Adrenal gland (tissue), 12 donors: ENCODE data around the gene ZMIZ2. TPM values are rescaled to one million over a fixed set of nuclear protein-coding genes. Genes with fewer than 3 reads are reported as not detected.
A peak's percentile ranks its signal among the peaks of the same experiment; 100 is the strongest.

Source experiments
- DNase-seq, 7 donors: peaks; one replicate each; pipeline ENCODE4 v3.0.0-alpha.2; 2019 to 2020
- H3K27ac ChIP-seq, 5 donors: fragments of 200-600 bp; sonication (generic) in 4 of 5; 1 replicate in 3 of 5; 2 replicates in 2 of 5; pipeline versions ENCODE4 v1.5.1 to v1.8.0; 2016 to 2020; ENCODE audit warnings: mild to moderate bottlenecking in 1 of 5
- H3K27me3 ChIP-seq: fragments of 200-600 bp; 2 replicates; pipeline ENCODE4 v1.8.0; 2021
- H3K36me3 ChIP-seq, 2 donors: fragments of 200-600 bp; replicated peaks in 1 of 2; 1 replicate in 1 of 2; 2 replicates in 1 of 2; pipeline versions ENCODE4 v1.5.1 to v1.8.0; 2018 to 2022
- H3K4me1 ChIP-seq, 2 donors: fragments of 200-600 bp; replicated peaks in 1 of 2; 1 replicate in 1 of 2; 2 replicates in 1 of 2; pipeline versions ENCODE4 v1.5.1 to v1.8.0; 2018 to 2021
- H3K4me3 ChIP-seq, 4 donors: fragments of 200-600 bp; sonication (generic) in 3 of 4; one replicate each; pipeline ENCODE4 v1.5.1; 2016 to 2018
- H3K9me3 ChIP-seq, 3 donors: fragments of 200-600 bp; sonication (generic) in 1 of 3; replicated peaks in 1 of 3; 1 replicate in 2 of 3; 2 replicates in 1 of 3; pipeline versions ENCODE4 v1.5.1 to v1.8.0; 2016 to 2021
- POLR2A ChIP-seq, 2 donors: fragments of 450-650 bp; IDR thresholded peaks; one replicate each; pipeline ENCODE4 v1.6.1; 2017; ENCODE audit warnings: antibody characterized with exemption in 2 of 2, mild to moderate bottlenecking in 2 of 2, moderate library complexity in 1 of 2
- WGBS, 4 donors: extraction: QIAGEN DNeasy Blood & Tissue Kit in 2 of 4; methylation state at CpG; one replicate each; pipeline versions ENCODE4 v1.1.5 to v1.1.7; 2013 to 2017; 5-methylcytosine and 5-hydroxymethylcytosine counted together
- intact Hi-C, 2 donors: fragments of 100-400 bp; cut with DNase I; formaldehyde crosslinking; loops; one replicate each; pipeline versions ENCODE4 v1.14.1 to v1.15.0; 2022 to 2023
- polyA plus RNA-seq, 3 donors: library from polyadenylated mRNA; stranded (reverse); fragments of 200-250 nt in 2 of 3; fragments of 350-450 nt in 1 of 3; fragmentation: Illumina TruSeq in 1 of 3; extraction: RNeasy Lipid Tissue Mini Kit (QIAGEN cat#74804) in 1 of 3; gene quantifications; one replicate each; pipeline ENCODE4 v1.2.3, GENCODE V29; 2013 to 2014
- total RNA-seq, 9 donors: library from RNA; depleted of rRNA in 4 of 9; stranded (reverse); fragments of >200 nt in 4 of 9; fragments of 120-200 nt in 1 of 9; fragmentation: NEBNext Ultra II Directional in 1 of 9; extraction: Animal tissue kit (Norgen Biotek cat#: 25700) in 1 of 9; gene quantifications; one replicate each; pipeline versions ENCODE4 v1.1.0 to v1.2.4, GENCODE V29; 2013 to 2023
- TF ChIP-seq, protein P1 (sequence below), 6 experiments: fragments of 450-650 bp in 4 of 6; fragments of 200-600 bp in 2 of 6; sonication (generic) in 1 of 6; IDR thresholded peaks; 1 replicate in 5 of 6; 2 replicates in 1 of 6; pipeline versions ENCODE4 v1.5.1 to v1.8.0; 2016 to 2021; ENCODE audit warnings: antibody characterized with exemption in 6 of 6, mild to moderate bottlenecking in 2 of 6, moderate library complexity in 1 of 6
- donor health status: healthy with polysubstance abuse.
- donor health status: Bipolar disorder and iron deficiency.
- donor health status: DM: yes; HTN: yes; CAD: no.
- donor health status: DM: no; HTN: no; CAD: no.
- donor health status: DM: no; HTN: no; CAD: no.
- donor health status: DM: yes; HTN: yes; CAD: no.

ZMIZ2 gene
- total and polyA plus RNA-seq, 12 donors = 7.9 to 280 (median 53.7) TPM

GRCh38 chr7:44768628-44769371, 20.2 kb downstream of the ZMIZ2 start:
- H3K4me3 ChIP-seq = no peak overlapping the region
- peak in 3 of 7 donors; percentile 34 to 66 (median 42) for DNase-seq
- intact Hi-C loops = loop anchor here (10.0 kb wide), 3 partner anchors 66 to 184 kb away; partner anchors contain the start of gene TMED4 (in 1 of the 2)

DNA sequence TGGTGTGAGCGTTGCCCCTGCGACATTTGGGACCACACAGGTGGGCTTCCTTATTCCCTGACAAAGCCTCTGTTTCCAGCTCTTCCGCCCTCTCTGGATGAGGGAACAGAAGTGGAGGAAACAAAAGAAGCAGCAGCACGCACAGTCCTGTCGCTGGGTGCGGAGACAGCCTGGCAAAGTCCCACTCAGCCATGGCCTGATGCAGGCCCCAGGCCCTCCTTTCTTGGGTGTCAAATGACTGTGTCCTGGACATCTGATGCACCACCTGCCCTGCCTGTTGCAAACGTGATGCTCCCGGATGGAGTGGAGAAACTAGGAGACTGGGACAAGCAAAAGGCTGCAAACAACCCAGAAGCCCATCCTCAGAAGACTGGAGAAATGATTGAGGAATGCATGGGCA, 20.7 kb downstream of the ZMIZ2 start:
- WGBS, 4 donors = 38 to 89% (median 76%) methylated on average over 2 to 8 of the region's 8 CpGs
- no peak for TF ChIP-seq POLR2A (IDR thresholded peaks at IDR 0.05)
- TF ChIP-seq, protein P1, sequence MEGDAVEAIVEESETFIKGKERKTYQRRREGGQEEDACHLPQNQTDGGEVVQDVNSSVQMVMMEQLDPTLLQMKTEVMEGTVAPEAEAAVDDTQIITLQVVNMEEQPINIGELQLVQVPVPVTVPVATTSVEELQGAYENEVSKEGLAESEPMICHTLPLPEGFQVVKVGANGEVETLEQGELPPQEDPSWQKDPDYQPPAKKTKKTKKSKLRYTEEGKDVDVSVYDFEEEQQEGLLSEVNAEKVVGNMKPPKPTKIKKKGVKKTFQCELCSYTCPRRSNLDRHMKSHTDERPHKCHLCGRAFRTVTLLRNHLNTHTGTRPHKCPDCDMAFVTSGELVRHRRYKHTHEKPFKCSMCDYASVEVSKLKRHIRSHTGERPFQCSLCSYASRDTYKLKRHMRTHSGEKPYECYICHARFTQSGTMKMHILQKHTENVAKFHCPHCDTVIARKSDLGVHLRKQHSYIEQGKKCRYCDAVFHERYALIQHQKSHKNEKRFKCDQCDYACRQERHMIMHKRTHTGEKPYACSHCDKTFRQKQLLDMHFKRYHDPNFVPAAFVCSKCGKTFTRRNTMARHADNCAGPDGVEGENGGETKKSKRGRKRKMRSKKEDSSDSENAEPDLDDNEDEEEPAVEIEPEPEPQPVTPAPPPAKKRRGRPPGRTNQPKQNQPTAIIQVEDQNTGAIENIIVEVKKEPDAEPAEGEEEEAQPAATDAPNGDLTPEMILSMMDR (IDR thresholded peaks at IDR 0.05) = no peak
- H3K27ac ChIP-seq = peak overlapping the region in 2 of 5 donors; percentile 44 to 54
- no peaks in the 10 kb centered on the region for H3K9me3 ChIP-seq
- H3K4me3 ChIP-seq = peak overlapping the region in 1 of 4 donors; percentile 22
- H3K4me1 ChIP-seq = peaks cover 12 to 32% of the 10 kb centered on the region in 2 donors
- no peaks in the 10 kb centered on the region for H3K27me3 ChIP-seq
- intact Hi-C loops = loop anchor here (10.0 kb wide), 3 partner anchors 65 to 185 kb away; partner anchors contain the start of gene TMED4 (in 1 of the 2)
- DNase-seq = no peak
- peaks cover 0 to 32% of the 10 kb centered on the region in 2 donors for H3K36me3 ChIP-seq

More at GRCh38 chr7:44768628-44769371, 20.2 kb downstream of the ZMIZ2 start:
- 69 to 93% (median 74%) methylated on average over 3 to 11 of the region's 11 CpGs for WGBS, 4 donors
- H3K27ac ChIP-seq = peak overlapping the region in 3 of 5 donors; percentile 33 to 50 (median 44)
- H3K27me3 ChIP-seq = no peaks in the 10 kb centered on the region
- H3K36me3 ChIP-seq = peaks cover 0 to 38% of the 10 kb centered on the region in 2 donors
- no peaks in the 10 kb centered on the region for H3K9me3 ChIP-seq
- H3K4me1 ChIP-seq = peaks cover 12 to 32% of the 10 kb centered on the region in 2 donors
- TF ChIP-seq POLR2A (IDR thresholded peaks at IDR 0.05) = no peak
- TF ChIP-seq, protein P1 (IDR thresholded peaks at IDR 0.05) = no peak

- Histone ChIP-seq H3K9me3 (no peaks in the 10 kb centered on the region), H3K4me3 (peak overlapping the region in 2 of 4 donors; percentile 9 to 22), H3K36me3 (peaks cover 0 to 28% of the 10 kb centered on the region in 2 donors), H3K27ac (peak overlapping the region in 2 of 5 donors; percentile 44 to 54), H3K4me1 (peaks cover 12 to 31% of the 10 kb centered on the region in 2 donors), H3K27me3 (no peaks in the 10 kb centered on the region)
- TF ChIP-seq POLR2A (IDR thresholded peaks at IDR 0.05) = no peak
- TF ChIP-seq, protein P1 (IDR thresholded peaks at IDR 0.05) = no peak
- intact Hi-C loops = loop anchor here (10.0 kb wide), 3 partner anchors 65 to 185 kb away; partner anchors contain the start of gene TMED4 (in 1 of the 2)
- 15 to 21% (median 18%) methylated on average over 10 of the region's 10 CpGs for WGBS, 4 donors
- DNase-seq = peak in 3 of 7 donors; percentile 51 to 71 (median 53)
Measured at GRCh38 chr7:44769776-44770294, 21.2 kb downstream of the ZMIZ2 start.

DNA sequence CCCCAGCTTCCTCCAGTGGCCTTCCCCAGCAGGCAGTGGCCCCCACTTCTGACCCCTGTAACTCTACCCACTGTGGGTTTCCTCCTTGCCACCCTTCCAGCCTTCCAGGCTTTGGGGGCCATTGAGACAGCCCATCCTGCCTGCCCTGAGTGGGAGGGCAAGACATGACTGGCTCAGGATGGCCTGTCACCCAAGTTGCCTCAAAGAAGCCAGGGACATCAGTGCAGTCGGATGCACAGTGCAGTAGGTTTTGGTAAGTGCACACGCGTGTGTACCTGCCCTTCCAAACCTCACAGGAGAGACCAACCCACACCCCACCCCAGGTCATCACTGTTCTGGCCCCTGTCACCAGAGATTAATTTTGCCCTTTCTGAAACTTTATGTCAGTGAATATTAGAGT, 22.7 kb downstream of the ZMIZ2 start:
- H3K9me3 ChIP-seq = no peaks in the 10 kb centered on the region
- DNase-seq = no peak
- no peaks in the 10 kb centered on the region for H3K27me3 ChIP-seq
- H3K27ac ChIP-seq = no peak overlapping the region
- peaks cover 4 to 26% of the 10 kb centered on the region in 2 donors for H3K4me1 ChIP-seq
- no peak for TF ChIP-seq POLR2A (IDR thresholded peaks at IDR 0.05)
- TF ChIP-seq, protein P1 (IDR thresholded peaks at IDR 0.05) = no peak
- WGBS, 4 donors = 64 to 87% (median 67%) methylated on average over 3 of the region's 3 CpGs
- intact Hi-C loops = no loop called here
- H3K4me3 ChIP-seq = no peak overlapping the region
- peaks cover 0 to 12% of the 10 kb centered on the region in 2 donors for H3K36me3 ChIP-seq
